ENCODE data around the gene GRID1.

GRID1 gene

GRCh38 chr10:86170255-86171108 is 196.1 kb downstream of the GRID1 start:
- H3K4me3 ChIP-seq (ENCODE audit: low read length), result no peak overlapping the region; the same call in 1 of the 2 replicates
- peak; percentile 80 for DNase-seq (ENCODE audit: low read depth, low spot score)

- peak; percentile 53 for DNase-seq (ENCODE audit: low read depth, low spot score)
- H3K4me3 ChIP-seq (ENCODE audit: low read length), result peak overlapping the region; percentile 2; the same call in 1 of the 2 replicates
Observed at GRCh38 chr10:86169506-86170254, 196.9 kb downstream of the GRID1 start.

GRCh38 chr10:86169066-86169465 is 197.5 kb downstream of the GRID1 start:
- no peak for DNase-seq (ENCODE audit: low read depth, low spot score)
- peak overlapping the region; percentile 44 for H3K4me3 ChIP-seq (ENCODE audit: low read length)

- H3K4me3 ChIP-seq (ENCODE audit: low read length), result peak overlapping the region; percentile 44
- no peak for DNase-seq (ENCODE audit: low read depth, low spot score)
Observed at GRCh38 chr10:86168256-86168655, 198.3 kb downstream of the GRID1 start.

- DNase-seq (ENCODE audit: low read depth, low spot score), result no peak
- peak overlapping the region; percentile 44 for H3K4me3 ChIP-seq (ENCODE audit: low read length)
Observed at GRCh38 chr10:86167762-86168128, 198.8 kb downstream of the GRID1 start.

- no peak for DNase-seq (ENCODE audit: low read depth, low spot score)
Observed at GRCh38 chr10:86167121-86167761, 199.4 kb downstream of the GRID1 start.

GRCh38 chr10:86165666-86166065 is 200.9 kb downstream of the GRID1 start:
- H3K4me3 ChIP-seq (ENCODE audit: low read length), result no peak overlapping the region
- DNase-seq (ENCODE audit: low read depth, low spot score), result no peak

More at GRCh38 chr10:86167121-86167761, 199.4 kb downstream of the GRID1 start:
- H3K4me3 ChIP-seq (ENCODE audit: low read length), result no peak overlapping the region; the same call in 1 of the 2 replicates

GRCh38 chr10:86164960-86165630 is 201.5 kb downstream of the GRID1 start:
- DNase-seq (ENCODE audit: low read depth, low spot score), result no peak
- no peak overlapping the region for H3K4me3 ChIP-seq (ENCODE audit: low read length)

GRCh38 chr10:86164174-86164774 is 202.3 kb downstream of the GRID1 start:
- H3K4me3 ChIP-seq (ENCODE audit: low read length), result no peak overlapping the region
- DNase-seq (ENCODE audit: low read depth, low spot score), result no peak

- H3K4me3 ChIP-seq (ENCODE audit: low read length), result no peak overlapping the region
- DNase-seq (ENCODE audit: low read depth, low spot score), result no peak
Observed at GRCh38 chr10:86163522-86164173, 202.9 kb downstream of the GRID1 start.

GRCh38 chr10:86162696-86163400 is 203.7 kb downstream of the GRID1 start:
- DNase-seq (ENCODE audit: low read depth, low spot score), result no peak
- no peak overlapping the region for H3K4me3 ChIP-seq (ENCODE audit: low read length)

- no peak for DNase-seq (ENCODE audit: low read depth, low spot score)
- no peak overlapping the region for H3K4me3 ChIP-seq (ENCODE audit: low read length)
Observed at GRCh38 chr10:86162036-86162435, 204.6 kb downstream of the GRID1 start.

GRCh38 chr10:86160890-86161585 is 205.6 kb downstream of the GRID1 start:
- H3K4me3 ChIP-seq (ENCODE audit: low read length), result no peak overlapping the region
- DNase-seq (ENCODE audit: low read depth, low spot score), result no peak

GRCh38 chr10:86159797-86160196 is 206.8 kb downstream of the GRID1 start:
- DNase-seq (ENCODE audit: low read depth, low spot score), result no peak
- no peak overlapping the region for H3K4me3 ChIP-seq (ENCODE audit: low read length)

- DNase-seq (ENCODE audit: low read depth, low spot score), result no peak
- no peak overlapping the region for H3K4me3 ChIP-seq (ENCODE audit: low read length)
Observed at GRCh38 chr10:86155054-86155921, 211.3 kb downstream of the GRID1 start.

- no peak for DNase-seq (ENCODE audit: low read depth, low spot score)
- no peak overlapping the region for H3K4me3 ChIP-seq (ENCODE audit: low read length)
Observed at GRCh38 chr10:86153751-86154150, 212.8 kb downstream of the GRID1 start.
